Muscle layer of duodenum (tissue), 2 donors: ENCODE results near the gene ICA1.

Source experiments
- H3K27ac ChIP-seq: one replicate; pipeline ENCODE4 v1.7.0; 2013; ENCODE audit warnings: mild to moderate bottlenecking, low read length
- H3K27me3 ChIP-seq: one replicate; pipeline ENCODE4 v1.7.0; 2013; ENCODE audit warnings: low read depth, mild to moderate bottlenecking, control low read depth, low read length
- H3K36me3 ChIP-seq, 2 donors: one replicate each; pipeline ENCODE4 v1.7.0; 2013; ENCODE audit warnings: low read length in 2 of 2, control low read depth in 1 of 2, mild to moderate bottlenecking in 1 of 2; ENCODE audit not compliant: insufficient read depth in 2 of 2, control insufficient read depth in 1 of 2
- H3K4me1 ChIP-seq, 2 donors: one replicate each; pipeline ENCODE4 v1.7.0; 2013; ENCODE audit warnings: low read length in 2 of 2, mild to moderate bottlenecking in 2 of 2, control low read depth in 1 of 2, moderate library complexity in 1 of 2; ENCODE audit not compliant: insufficient read depth in 2 of 2, control insufficient read depth in 1 of 2
- H3K4me3 ChIP-seq, 2 donors: one replicate each; pipeline ENCODE4 v1.7.0; 2013; ENCODE audit warnings: low read length in 2 of 2, low read depth in 1 of 2, mild to moderate bottlenecking in 1 of 2
- H3K9me3 ChIP-seq, 2 donors: one replicate each; pipeline ENCODE4 v1.7.0; 2013; ENCODE audit warnings: low read length in 2 of 2, control low read depth in 1 of 2, mild to moderate bottlenecking in 1 of 2; ENCODE audit not compliant: control insufficient read depth in 1 of 2
- donor health status: healthy.

The ICA1 gene

DNA sequence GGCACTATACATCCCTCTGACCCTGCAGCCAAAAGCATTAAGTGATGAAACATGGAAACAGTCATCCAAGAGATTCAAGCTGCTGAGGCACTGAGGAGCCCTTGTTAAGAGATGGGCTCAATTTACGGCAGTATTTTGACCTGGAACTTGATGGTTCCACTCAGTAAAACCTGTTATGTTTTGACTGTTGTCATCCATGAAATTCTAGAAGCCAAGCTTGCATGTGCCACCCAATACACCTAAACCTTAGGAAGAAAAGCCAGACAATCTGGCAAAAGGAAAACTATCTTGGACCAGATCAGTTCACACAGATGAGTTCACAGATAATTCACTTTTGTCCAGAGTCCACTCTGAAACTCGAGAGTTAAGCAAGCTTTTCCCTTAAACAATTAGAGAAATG, 53.2 kb downstream of the ICA1 start:
- H3K27me3 ChIP-seq: no peaks in the 10 kb centered on the region
- peaks cover 0 to 4% of the 10 kb centered on the region in 2 donors for H3K36me3 ChIP-seq
- peaks cover 5 to 35% of the 10 kb centered on the region in 2 donors for H3K4me1 ChIP-seq
- H3K4me3 ChIP-seq: no peak overlapping the region
- H3K27ac ChIP-seq: no peak overlapping the region
- H3K9me3 ChIP-seq: no peaks in the 10 kb centered on the region

DNA sequence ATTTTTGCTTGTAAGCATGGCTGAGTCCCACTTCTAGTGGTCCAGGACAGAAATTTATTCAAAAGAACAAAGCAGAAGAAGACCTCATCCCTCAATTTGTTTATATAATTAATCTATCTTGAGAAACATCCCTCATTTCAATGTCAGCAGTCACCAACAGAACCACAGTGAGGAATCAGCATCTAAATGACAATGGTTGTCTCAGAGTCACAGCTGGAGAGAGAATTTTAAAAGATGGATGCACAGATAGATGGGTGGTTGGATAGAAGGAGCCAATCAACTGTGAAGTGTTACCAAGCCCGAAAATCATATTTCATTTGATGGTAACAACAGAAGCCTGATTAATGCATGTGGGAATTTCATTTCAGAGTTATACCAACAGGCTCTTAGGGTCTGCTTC, 55.0 kb downstream of the ICA1 start:
- peaks cover 0 to 4% of the 10 kb centered on the region in 2 donors for H3K36me3 ChIP-seq
- H3K27ac ChIP-seq: no peak overlapping the region
- H3K4me1 ChIP-seq: peaks cover 0 to 17% of the 10 kb centered on the region in 2 donors
- H3K4me3 ChIP-seq: no peak overlapping the region
- H3K9me3 ChIP-seq: no peaks in the 10 kb centered on the region
- H3K27me3 ChIP-seq: no peaks in the 10 kb centered on the region

DNA sequence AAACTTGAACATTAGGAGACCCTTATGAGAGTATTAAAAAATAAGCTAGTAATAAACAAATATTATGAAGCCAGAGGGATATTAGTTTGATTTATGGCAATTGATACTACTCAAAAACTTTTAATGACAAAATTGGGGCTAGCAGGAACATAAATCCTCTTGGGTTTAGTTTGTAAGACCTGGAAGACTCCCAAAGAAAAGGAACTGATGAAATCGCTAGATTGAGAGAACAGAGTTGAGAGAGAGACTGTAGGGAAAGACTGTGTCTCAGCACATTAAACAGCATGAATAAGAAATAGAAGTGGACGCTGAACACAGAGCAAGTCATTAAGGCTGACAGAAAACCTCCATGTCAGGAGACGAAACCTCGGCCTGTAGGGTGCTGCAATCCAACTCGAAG, 56.4 kb downstream of the ICA1 start:
- H3K27me3 ChIP-seq: no peaks in the 10 kb centered on the region
- no peak overlapping the region for H3K27ac ChIP-seq
- H3K4me1 ChIP-seq: peaks cover 0 to 7% of the 10 kb centered on the region in 2 donors
- no peaks in the 10 kb centered on the region for H3K9me3 ChIP-seq
- no peaks in the 10 kb centered on the region for H3K36me3 ChIP-seq
- no peak overlapping the region for H3K4me3 ChIP-seq

DNA sequence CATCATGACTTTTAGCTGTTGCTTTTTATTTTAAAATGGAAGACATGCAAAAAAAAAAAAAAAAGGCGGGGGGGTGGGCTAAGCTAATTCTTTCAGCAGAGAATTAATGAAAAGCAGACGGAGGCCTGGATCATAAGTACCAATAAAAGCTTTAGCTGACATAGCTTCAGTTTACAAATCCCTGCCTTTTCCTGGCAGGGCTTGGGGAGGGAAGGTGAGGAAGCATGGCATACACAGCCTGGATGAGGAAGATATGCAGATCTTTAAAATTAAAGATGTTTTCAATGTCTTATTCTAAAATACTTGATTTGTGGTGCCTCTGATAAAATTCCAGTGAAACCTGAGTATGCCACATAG, 57.0 kb downstream of the ICA1 start:
- no peak overlapping the region for H3K27ac ChIP-seq
- peaks cover 0 to 7% of the 10 kb centered on the region in 2 donors for H3K4me1 ChIP-seq
- no peaks in the 10 kb centered on the region for H3K27me3 ChIP-seq
- H3K9me3 ChIP-seq: no peaks in the 10 kb centered on the region
- no peaks in the 10 kb centered on the region for H3K36me3 ChIP-seq
- H3K4me3 ChIP-seq: no peak overlapping the region

DNA sequence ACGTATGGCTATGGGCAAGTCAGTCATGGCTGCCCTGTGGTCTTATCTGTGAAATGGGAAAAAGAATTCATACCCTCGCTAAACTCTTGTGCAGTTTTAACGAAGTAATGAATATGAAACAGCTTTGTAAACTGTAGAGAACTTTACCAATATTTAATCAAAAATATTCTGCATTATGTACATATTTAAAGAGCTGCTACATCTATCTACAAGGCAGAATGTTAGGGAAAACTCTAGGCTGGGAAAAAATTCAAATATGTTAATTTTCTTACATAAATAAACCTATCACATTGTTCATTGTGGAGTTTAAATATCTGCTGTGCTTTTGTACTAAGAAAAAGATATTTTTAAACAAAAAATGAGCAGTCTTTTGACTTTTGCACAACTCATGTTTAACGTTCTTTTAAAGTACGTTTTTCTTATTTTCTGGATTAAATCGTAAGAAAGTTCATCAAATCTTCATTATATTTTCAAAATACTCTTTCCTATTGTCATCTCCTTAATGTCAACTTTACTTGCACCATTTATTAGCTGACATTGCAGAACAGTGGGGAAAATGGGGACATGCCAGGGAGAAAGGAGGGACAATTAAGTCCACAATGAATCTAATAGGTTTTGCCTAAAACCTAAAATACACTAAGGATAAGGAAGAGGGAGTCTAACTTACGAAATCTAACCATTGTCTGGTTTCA, 57.5 kb downstream of the ICA1 start:
- no peaks in the 10 kb centered on the region for H3K36me3 ChIP-seq
- no peaks in the 10 kb centered on the region for H3K9me3 ChIP-seq
- no peak overlapping the region for H3K4me3 ChIP-seq
- peaks cover 0 to 7% of the 10 kb centered on the region in 2 donors for H3K4me1 ChIP-seq
- H3K27me3 ChIP-seq: no peaks in the 10 kb centered on the region
- no peak overlapping the region for H3K27ac ChIP-seq

DNA sequence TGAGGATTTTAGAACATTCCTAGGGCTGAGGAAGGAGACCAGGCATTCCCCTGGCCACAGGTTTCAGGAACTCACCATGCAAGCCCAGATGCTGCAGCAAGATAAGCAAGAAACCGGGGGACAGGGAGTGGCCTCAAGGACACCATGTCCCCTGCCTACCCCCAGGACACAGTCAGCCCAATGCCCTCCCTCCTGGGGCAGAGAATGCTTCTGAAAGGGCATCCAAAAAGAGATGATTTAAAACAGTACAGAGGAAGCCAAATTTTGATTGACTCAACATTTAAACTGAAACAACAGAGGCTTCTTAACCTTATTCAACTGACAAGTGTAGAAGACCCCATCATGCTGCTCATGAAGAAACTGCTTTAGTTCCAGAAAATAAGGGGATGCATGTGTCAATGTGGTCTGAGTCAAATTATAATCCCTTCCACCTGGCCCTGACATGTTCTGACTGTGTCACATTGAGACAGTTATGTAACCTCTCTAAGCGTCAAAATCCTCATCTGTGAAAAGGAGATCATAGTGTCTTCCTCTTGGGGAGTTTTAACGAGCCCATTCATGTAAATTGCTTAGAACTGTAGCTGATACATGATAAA, 60.0 kb downstream of the ICA1 start:
- Histone ChIP-seq H3K9me3 (no peaks in the 10 kb centered on the region), H3K4me1 (peaks cover 0 to 7% of the 10 kb centered on the region in 2 donors), H3K27ac (no peak overlapping the region), H3K36me3 (no peaks in the 10 kb centered on the region), H3K4me3 (no peak overlapping the region), H3K27me3 (no peaks in the 10 kb centered on the region)

DNA sequence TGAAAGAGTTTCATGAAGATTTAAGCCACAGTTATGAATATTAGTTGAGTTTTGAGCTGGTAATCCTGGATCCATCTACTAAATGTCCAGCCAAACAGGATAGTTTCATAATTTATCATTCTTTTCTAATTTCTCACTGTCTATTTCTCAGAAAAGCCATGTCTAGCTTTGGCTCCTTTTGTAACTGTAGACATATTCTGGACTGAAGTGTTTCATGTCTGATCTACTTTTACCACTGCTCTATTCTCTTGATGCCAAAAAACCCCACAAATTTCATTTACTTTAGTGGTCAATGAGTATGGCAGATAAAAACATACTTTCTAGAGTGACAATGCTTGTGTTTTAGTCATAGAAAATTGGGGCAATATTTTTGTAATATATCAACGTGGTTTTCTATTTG, 61.2 kb downstream of the ICA1 start:
- Histone ChIP-seq H3K4me1 (peaks cover 0 to 7% of the 10 kb centered on the region in 2 donors), H3K9me3 (no peaks in the 10 kb centered on the region), H3K36me3 (no peaks in the 10 kb centered on the region), H3K27ac (no peak overlapping the region), H3K27me3 (no peaks in the 10 kb centered on the region), H3K4me3 (no peak overlapping the region)

DNA sequence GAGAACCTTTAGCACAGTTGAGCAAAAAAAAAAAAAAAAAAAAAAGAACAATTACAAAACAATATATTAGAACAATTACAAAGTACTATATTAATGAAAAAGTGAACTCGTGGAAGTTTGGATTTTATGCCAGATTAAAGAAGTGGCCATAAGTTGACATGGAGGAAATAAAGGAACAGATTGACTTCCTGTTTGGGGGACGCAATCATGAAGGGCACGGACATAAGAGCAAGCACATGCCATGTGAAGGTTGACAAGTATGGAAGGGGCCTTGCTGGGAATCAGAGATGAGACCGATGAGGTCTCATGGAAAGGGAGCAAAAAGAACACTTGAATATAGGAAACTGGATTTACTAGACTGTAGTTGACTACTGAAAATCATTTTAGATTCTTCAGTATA, 61.7 kb downstream of the ICA1 start:
- H3K27ac ChIP-seq: no peak overlapping the region
- H3K27me3 ChIP-seq: no peaks in the 10 kb centered on the region
- peaks cover 0 to 4% of the 10 kb centered on the region in 2 donors for H3K4me1 ChIP-seq
- no peaks in the 10 kb centered on the region for H3K9me3 ChIP-seq
- H3K4me3 ChIP-seq: no peak overlapping the region
- H3K36me3 ChIP-seq: no peaks in the 10 kb centered on the region

DNA sequence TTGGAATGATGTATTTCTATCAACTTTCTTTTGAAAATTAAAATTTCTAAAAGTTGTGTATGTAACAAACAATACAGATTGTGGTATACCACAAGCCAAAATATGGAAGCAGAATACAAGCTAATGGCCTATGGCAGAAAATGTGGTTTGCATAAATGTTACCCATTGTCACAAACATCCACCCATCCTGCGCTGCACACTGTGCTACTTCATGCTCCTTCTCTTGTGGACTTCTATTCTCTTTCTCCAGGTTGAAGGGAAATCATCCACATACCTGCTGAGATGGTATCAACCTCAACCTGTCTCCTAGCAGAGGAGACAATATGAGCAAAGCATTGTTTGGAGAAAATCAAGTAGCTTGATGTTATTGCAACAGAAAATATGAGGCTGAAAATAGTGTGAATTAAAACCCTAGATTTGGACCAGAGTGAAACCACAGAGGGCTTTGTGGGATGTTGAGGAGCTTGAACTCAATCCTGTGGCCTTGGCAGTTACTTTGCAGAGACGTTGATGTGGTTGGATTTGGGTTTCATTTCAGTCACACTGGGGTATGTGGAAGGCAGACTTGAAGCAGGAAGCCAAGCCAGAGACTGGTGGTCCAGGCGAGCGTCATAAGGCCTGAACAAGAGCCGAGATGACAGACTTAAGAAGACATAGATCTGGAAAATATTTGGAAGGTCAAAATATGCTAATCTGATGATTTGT, 63.8 kb downstream of the ICA1 start:
- no peak overlapping the region for H3K4me3 ChIP-seq
- no peak overlapping the region for H3K27ac ChIP-seq

DNA sequence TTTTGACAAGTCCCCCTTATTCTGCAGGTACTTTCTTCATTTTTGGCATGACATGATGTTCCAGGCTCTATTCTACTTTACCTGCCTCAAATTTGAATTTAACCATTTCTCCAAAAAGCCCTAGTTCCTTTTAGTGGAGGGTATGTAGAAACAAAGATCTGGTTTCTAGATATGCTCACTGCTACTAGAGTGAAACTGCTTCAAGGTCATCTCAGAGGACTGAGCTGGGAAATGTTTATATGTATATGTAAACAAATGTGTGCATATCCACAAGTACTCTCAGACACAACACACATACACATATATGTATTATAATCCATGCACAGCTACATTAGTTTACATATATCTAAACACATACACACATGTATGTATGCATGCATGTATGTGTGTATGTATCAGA, 69.1 kb downstream of the ICA1 start:
- Histone ChIP-seq H3K4me1 (peaks cover 0 to 22% of the 10 kb centered on the region in 2 donors), H3K36me3 (no peaks in the 10 kb centered on the region), H3K27ac (no peak overlapping the region), H3K4me3 (no peak overlapping the region), H3K27me3 (no peaks in the 10 kb centered on the region), H3K9me3 (no peaks in the 10 kb centered on the region)

More for the DNA sequence above, 63.8 kb downstream of the ICA1 start:
- no peaks in the 10 kb centered on the region for H3K36me3 ChIP-seq
- peaks cover 0 to 4% of the 10 kb centered on the region in 2 donors for H3K4me1 ChIP-seq
- no peaks in the 10 kb centered on the region for H3K9me3 ChIP-seq
- no peaks in the 10 kb centered on the region for H3K27me3 ChIP-seq

DNA sequence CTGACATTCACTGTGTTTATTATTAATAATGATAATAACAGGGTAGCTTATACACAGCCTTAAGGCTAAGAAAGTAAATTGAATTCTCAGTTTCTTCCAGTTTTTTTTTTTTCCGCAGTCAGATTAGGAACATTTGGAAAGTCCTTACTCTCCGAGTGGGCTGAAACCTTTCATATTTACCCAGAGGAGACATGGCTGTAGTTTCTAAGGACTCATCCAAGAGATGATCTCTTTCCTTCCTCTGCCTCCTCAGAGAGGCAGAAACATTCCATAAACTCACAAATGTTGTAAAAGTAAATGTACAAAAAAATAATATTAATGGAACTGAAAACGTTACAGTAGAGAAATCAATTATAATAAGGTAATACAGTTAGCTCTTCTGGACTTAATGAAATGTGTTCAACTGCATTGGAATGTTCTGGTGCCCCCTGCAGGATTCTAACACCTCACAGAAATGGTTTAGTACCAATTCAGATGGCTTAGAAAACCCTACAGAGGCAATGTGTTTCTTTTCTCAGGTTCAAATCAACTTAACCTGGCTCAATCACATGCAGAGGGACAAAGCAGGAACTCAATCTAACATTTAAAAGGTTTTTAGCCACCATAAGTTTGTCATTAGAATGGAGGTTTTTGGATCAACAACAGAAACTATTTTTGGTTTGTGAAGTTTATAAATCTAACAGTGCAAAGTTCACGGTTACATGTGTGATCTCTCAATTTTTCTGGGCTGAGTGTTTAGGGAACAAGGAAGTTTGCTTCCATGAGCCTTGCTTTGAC, 71.7 kb downstream of the ICA1 start:
- Histone ChIP-seq H3K9me3 (no peaks in the 10 kb centered on the region), H3K27ac (peak overlapping the region; percentile 30), H3K4me1 (peaks cover 0 to 22% of the 10 kb centered on the region in 2 donors), H3K27me3 (no peaks in the 10 kb centered on the region), H3K4me3 (no peak overlapping the region), H3K36me3 (no peaks in the 10 kb centered on the region)
